Activated CD8-positive, alpha-beta memory T cell treated with anti-CD3 and anti-CD28 coated beads for 36 hours (primary cell): Measurements from ENCODE around the gene SNRPA1. TPM values are rescaled to one million over a fixed set of nuclear protein-coding genes. Genes with fewer than 3 reads are reported as not detected.

Source experiments
- CTCF ChIA-PET: fragments of 350-600 bp; sonication (Branson Sonifier 250); formaldehyde crosslinking; loops from one replicate; lab custom pipeline; 2021; ENCODE audit warnings: antibody characterized with exemption; lab: Charles Lee
- POLR2A ChIA-PET: fragments of 350-600 bp; sonication (Branson Sonifier 250); formaldehyde crosslinking; loops from one replicate; lab custom pipeline; 2021; ENCODE audit warnings: antibody characterized with exemption; lab: Charles Lee
- total RNA-seq, 2 experiments: library from RNA; stranded (reverse); gene quantifications; one replicate each; pipeline ENCODE4 v1.2.3, GENCODE V29; 2021

The SNRPA1 gene
- total RNA-seq, 2 experiments from 2014 or later, result 233 to 237 TPM

DNA sequence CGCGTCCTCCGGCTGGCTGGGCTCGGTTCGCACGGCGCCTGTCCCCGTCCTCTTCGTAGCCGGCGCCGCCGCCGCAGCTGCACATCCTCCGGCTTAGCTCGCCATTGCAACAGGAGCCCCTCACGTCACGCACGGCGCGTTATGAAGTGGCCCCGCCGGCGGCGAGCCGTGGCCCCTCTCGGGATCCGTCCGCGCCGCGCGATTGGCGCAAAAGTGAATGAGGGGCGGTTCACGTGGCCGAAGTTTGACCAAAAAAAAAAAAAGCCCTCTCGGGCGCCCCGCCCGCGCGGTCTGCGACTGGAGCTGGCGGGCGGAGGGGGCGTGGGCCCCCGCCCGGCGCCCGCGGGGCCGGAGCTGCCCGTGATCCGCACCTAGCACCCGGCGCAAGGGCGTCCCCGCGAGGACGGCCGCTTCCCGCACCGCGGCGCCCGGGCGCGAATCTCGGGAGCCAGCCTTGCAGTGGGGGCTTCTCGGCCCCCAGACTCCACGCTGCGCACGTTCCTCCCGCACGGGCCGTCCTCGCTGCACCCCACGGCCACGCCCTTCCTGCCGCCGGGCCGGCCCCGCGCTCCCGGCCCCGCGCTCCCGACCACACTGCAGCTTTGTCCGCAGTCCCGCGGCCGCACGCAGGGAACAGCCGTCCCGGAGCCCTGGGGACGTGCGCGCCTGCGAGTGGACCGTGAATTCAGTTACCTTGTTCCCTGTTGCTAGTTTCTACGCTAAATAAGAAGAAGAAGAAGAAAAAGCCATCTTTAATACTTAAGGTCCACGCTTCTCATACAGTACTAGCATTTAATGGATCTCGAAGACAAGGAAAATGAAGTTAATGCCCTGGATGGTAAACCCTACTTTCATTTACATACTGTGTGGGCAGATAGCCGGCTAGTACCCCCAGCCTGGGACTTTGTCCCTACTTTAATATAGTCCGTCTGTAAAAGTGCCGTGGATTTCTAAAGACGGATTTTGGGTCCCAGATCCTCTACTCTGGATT is 42.9 kb downstream of the SNRPA1 start, which contains the start of gene CHSY1:
Gene CHSY1 (minus strand): TSS at position 219 of the 991 bp plus-strand sequence. CDS start 592 bp downstream, outside the sequence.
- ChIA-PET POLR2A (interaction anchor here (0.6 to 1.8 kb wide), 17 partner anchors 9 to 648 kb away, joined by 3 to 11 read pairs (median 4); partner anchors contain the start of gene SNRPA1), CTCF (interaction anchor here (0.7 to 3.9 kb wide), 11 partner anchors 9 to 237 kb away, joined by 3 to 13 read pairs (median 4); no protein-coding TSS in a partner anchor)

- POLR2A ChIA-PET, result interaction anchor here (0.7 to 1.8 kb wide), 11 partner anchors 8 to 158 kb away, joined by 3 to 11 read pairs (median 6); partner anchors contain the start of gene SNRPA1
- CTCF ChIA-PET, result interaction anchor here (0.8 to 3.9 kb wide), 11 partner anchors 8 to 236 kb away, joined by 3 to 13 read pairs (median 4); no protein-coding TSS in a partner anchor
These were observed 43.9 kb downstream of the SNRPA1 start for GRCh38 chr15:101250873-101251829.

DNA sequence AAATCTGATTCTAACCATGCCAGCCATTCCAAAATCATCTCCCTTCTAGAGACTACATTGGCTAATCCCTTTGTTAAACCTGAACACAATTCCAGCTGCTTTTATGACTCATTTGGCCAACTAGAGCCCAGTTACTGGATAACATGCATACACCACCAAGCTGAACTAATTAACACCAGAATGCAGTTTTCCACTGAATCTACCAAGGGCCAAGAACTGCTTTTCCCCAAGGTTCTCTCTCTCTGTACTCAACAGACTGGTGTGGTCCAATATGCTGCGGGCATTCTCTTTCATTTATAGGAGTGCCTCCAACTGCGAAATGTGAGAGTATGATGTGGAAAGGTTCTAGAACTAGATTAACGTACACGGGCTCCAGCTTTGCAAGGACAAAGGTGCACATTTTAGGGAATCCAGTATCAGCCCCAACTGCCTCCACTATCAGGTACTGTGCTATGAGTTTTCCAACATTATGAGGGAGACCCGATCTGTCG is 44.7 kb downstream of the SNRPA1 start:
- CTCF ChIA-PET, result interaction anchor here (1.2 to 1.5 kb wide), 4 partner anchors 9 to 160 kb away, joined by 4 read pairs; no protein-coding TSS in a partner anchor
- POLR2A ChIA-PET, result no interaction called here

DNA sequence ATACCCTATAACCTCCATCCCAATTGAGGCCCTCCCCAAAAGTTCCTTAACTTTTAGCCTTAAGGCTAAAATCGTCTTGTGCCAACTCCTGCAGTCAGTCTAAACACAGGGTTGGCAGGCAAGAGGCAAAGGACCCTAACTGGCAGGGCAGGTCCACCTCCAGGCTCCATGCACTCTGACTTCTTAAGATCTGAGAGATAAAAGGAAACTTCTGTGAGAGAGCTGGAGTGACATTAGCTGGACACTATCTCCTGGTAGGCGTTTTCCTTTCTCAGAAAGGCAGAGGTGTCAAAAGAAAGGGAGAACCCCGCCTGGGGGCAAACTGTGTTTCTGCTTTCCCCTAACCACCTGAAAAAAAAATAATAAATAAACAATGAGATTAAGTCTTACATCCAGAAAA is 46.8 kb downstream of the SNRPA1 start:
- ChIA-PET POLR2A (interaction anchor here (1.4 kb wide), 1 partner anchor 43 kb away, joined by 9 read pairs; no protein-coding TSS in a partner anchor), CTCF (interaction anchor here (0.7 to 2.3 kb wide), 6 partner anchors 43 to 240 kb away, joined by 3 to 6 read pairs (median 4); no protein-coding TSS in a partner anchor)

- ChIA-PET CTCF (interaction anchor here (1.1 to 1.9 kb wide), 4 partner anchors 42 to 239 kb away, joined by 4 to 6 read pairs (median 4); no protein-coding TSS in a partner anchor), POLR2A (interaction anchor here (1.4 kb wide), 1 partner anchor 42 kb away, joined by 9 read pairs; no protein-coding TSS in a partner anchor)
These were observed 48.0 kb downstream of the SNRPA1 start for GRCh38 chr15:101246824-101247745.

- POLR2A ChIA-PET, result no interaction called here
- CTCF ChIA-PET, result interaction anchor here (1.3 kb wide), 1 partner anchor 10 kb away, joined by 3 read pairs; no protein-coding TSS in a partner anchor
These were observed 48.7 kb downstream of the SNRPA1 start for GRCh38 chr15:101246391-101246790.

- ChIA-PET CTCF (interaction anchor here (1.3 to 1.5 kb wide), 2 partner anchors 11 to 13 kb away, joined by 3 to 6 read pairs; no protein-coding TSS in a partner anchor), POLR2A (interaction anchor here (2.1 kb wide), 1 partner anchor 43 kb away, joined by 7 read pairs; no protein-coding TSS in a partner anchor)
These were observed 50.0 kb downstream of the SNRPA1 start for GRCh38 chr15:101244889-101245668.

GRCh38 chr15:101244036-101244781 is 50.8 kb downstream of the SNRPA1 start:
- ChIA-PET POLR2A (interaction anchor here (0.6 to 2.1 kb wide), 2 partner anchors 42 to 647 kb away, joined by 3 to 7 read pairs; no protein-coding TSS in a partner anchor), CTCF (interaction anchor here (1.0 to 5.3 kb wide), 3 partner anchors 14 to 39 kb away, joined by 3 to 20 read pairs (median 6); no protein-coding TSS in a partner anchor)

DNA sequence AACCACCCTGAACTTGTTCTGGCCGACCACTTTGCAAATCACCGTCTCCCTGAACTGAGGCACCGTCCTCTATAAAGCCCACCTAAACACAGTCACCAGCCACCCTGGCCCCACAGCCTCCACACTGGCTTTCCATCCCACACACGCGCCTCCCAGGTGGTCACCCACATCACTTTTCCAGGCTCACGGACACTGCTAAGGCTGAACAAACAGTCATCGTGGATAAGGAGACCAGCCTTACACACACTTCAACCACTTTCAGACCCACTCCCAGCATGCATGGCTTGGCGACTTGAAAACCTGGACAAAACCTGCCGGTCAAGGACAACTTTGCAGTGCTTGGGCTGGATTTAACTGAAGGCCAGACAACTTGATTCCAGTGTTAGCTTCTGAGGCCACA is 51.6 kb downstream of the SNRPA1 start:
- POLR2A ChIA-PET, result interaction anchor here (0.6 to 2.1 kb wide), 3 partner anchors 8 to 647 kb away, joined by 3 to 7 read pairs (median 7); partner anchors contain the start of gene CHSY1
- CTCF ChIA-PET, result interaction anchor here (1.0 to 5.3 kb wide), 4 partner anchors 8 to 155 kb away, joined by 3 to 20 read pairs (median 4); partner anchors contain the start of gene CHSY1

GRCh38 chr15:101242999-101243336 is 52.1 kb downstream of the SNRPA1 start:
- ChIA-PET CTCF (interaction anchor here (1.1 to 5.3 kb wide), 4 partner anchors 9 to 154 kb away, joined by 3 to 20 read pairs (median 4); partner anchors contain the start of gene CHSY1), POLR2A (interaction anchor here (0.9 kb wide), 1 partner anchor 9 kb away, joined by 7 read pairs; the partner anchor contains the start of gene CHSY1)

DNA sequence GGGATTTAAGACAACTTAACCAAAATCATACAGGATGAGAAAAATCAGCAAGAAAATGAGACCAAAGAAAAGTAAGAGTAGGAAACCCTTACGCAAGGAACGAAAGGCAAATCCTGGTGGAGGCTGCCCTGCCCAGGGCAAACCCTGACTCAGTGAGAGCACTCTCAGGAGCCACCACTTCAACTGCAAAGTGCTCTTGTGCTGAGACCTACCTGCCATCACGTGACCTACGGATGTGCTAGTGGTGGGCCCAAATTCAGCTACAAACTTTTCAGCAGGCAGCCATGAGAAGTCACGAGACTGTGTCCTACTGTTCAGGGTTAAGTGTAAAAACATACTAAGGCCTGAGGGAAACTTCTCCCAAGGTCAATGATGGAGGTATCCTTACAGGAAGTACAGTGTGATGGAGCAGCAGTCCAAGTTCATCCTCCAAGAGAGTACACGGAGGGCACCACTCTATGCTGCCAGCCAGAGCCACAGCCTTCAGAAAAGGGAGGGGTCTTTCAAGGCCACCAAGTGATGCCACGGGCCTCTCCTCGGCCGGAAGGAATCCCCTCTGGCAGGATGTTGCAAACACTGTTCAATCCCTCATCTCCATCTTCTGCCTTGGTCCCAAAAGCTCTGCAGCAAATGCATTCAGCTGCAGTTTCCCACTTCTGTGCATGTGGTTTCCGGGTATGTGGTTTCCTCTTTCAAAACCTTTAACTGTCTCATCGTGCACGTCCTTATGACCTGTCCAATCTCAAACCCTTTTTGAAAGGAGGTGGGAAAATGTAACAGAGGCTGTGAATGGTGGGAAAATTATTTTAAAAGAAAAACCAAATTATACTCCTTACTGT is 52.7 kb downstream of the SNRPA1 start:
- POLR2A ChIA-PET, result interaction anchor here (0.9 kb wide), 1 partner anchor 9 kb away, joined by 7 read pairs; the partner anchor contains the start of gene CHSY1
- CTCF ChIA-PET, result interaction anchor here (1.0 to 5.3 kb wide), 5 partner anchors 9 to 154 kb away, joined by 3 to 20 read pairs (median 4); partner anchors contain the start of gene CHSY1

GRCh38 chr15:101240358-101240757 is 54.7 kb downstream of the SNRPA1 start:
- ChIA-PET CTCF (interaction anchor here (1.0 to 5.3 kb wide), 5 partner anchors 10 to 152 kb away, joined by 3 to 20 read pairs (median 4); no protein-coding TSS in a partner anchor), POLR2A (interaction anchor here (0.6 to 1.3 kb wide), 3 partner anchors 12 to 47 kb away, joined by 4 to 7 read pairs (median 6); partner anchors contain the start of gene CHSY1)

- CTCF ChIA-PET, result interaction anchor here (1.0 to 5.3 kb wide), 5 partner anchors 10 to 152 kb away, joined by 3 to 20 read pairs (median 4); no protein-coding TSS in a partner anchor
- POLR2A ChIA-PET, result interaction anchor here (0.9 to 1.1 kb wide), 2 partner anchors 12 to 47 kb away, joined by 3 to 7 read pairs; partner anchors contain the start of gene CHSY1
These were observed 55.3 kb downstream of the SNRPA1 start for GRCh38 chr15:101239724-101240136.
